ENCODE data around the gene FRZB. TPM values are rescaled to one million over a fixed set of nuclear protein-coding genes. Genes with fewer than 3 reads are reported as not detected.
A peak's percentile ranks its signal among the peaks of the same experiment; 100 is the strongest.

The FRZB gene
- total RNA-seq, 1 experiment from 2014 or later = not detected

DNA sequence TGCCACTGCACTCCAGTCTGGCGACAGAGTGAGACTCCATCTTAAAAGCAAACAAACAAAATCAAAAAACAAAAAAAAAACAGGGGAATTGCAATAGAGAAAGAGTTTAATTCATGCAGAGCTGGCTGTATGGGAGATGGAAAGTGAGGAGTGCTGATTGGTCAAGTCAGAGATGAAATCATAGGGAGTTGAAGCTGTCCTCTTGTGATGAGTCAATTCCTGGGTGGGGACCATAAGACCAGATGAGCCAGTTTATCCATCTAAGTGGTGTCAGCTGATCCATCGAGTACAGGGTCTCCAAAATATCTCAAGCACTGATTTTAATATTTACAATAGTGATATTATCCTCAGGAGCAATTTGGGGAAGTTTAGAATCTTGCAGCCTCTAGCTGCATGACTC, 45.3 kb downstream of the FRZB start:
- peak; percentile 2 for DNase-seq (ENCODE audit: low read depth, low spot score)

DNA sequence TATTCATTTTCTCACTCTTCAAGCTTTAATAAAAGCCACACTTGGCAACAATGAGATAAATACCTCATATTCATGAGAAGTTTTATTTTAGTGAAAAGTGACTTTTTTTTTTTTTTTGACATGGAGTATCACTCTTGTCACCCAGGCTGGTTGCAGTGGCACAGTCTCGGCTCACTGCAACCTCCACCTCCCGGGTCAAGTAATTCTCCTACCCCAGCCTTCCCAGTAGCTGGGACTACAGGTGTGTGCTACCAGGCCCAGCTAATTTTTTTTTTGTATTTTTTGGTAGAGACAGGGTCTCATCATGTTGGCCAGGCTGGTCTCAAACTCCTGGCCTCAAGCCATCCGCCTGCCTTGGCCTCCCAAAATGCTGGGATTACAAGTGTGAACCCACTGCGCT, 47.0 kb downstream of the FRZB start:
- in situ Hi-C loops (cut with HindIII; ENCODE audit: low pct_unique_long_range_greater_than_20kb, low sequenced_read_pairs) = no loop called here

More for the DNA sequence above, 45.3 kb downstream of the FRZB start:
- in situ Hi-C loops (cut with HindIII; ENCODE audit: low pct_unique_long_range_greater_than_20kb, low sequenced_read_pairs) = no loop called here

DNA sequence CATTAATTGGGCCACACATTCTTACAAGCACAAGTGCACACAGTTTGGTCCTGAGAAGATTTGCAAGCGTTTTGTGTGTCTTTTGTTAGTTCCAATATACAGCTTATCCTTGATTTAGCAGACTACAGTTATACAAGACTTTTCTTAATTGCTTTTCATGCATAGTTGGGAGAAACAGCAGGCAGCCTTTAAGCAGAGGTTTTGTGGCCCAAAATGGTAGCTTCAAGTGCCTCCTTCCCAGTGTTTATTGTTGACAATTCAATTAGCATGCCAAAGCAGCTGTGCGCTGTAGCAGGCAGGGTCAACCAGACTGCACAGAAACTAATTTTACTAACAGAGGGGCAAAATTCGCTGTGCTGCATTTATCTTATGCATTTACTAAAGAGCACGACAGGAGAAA, 47.5 kb downstream of the FRZB start:
- in situ Hi-C loops (cut with HindIII; ENCODE audit: low pct_unique_long_range_greater_than_20kb, low sequenced_read_pairs) = no loop called here
- no peak for DNase-seq (ENCODE audit: low read depth, low spot score)

More for the DNA sequence above, 47.0 kb downstream of the FRZB start:
- DNase-seq (ENCODE audit: low read depth, low spot score) = no peak

DNA sequence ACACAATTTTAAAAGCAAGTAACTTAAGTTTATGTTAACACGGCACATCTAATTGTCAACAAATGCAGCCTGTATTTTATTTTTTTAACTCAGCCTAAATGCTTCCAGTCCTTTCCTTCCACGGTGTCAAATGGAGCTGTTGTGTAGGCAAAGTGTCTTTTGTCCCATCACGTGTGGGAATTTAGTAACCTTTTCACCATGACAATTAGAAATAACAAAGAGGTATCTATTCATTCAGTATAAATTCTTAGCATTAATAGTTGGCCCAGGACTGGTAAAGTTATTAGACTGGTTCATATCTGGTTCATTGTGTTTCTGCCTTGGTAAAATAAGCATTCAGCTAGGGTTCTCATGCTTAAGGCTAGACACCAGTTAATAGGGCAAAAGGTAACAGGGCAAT, 47.9 kb downstream of the FRZB start:
- in situ Hi-C loops (cut with HindIII; ENCODE audit: low pct_unique_long_range_greater_than_20kb, low sequenced_read_pairs) = no loop called here
- peak; percentile 24 for DNase-seq (ENCODE audit: low read depth, low spot score)

DNA sequence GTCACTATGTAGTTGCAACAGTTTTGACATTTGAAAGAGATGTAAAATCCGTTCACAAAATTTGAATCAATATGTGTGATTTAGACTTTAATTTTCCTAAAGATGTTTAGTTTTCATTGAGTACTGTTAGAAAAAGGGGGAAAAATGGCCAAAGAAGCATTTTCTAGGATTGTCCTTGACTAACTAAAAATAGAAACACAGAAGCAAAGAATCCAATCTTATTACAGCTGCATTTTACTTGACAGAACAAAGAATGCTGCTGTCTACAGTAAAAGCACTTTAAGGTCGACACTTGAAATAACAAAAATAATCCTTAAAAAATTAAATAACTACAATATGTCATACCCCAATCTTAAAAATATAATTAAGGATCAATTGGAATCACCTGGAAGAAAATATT, 48.9 kb downstream of the FRZB start:
- in situ Hi-C loops (cut with HindIII; ENCODE audit: low pct_unique_long_range_greater_than_20kb, low sequenced_read_pairs) = no loop called here
- no peak for DNase-seq (ENCODE audit: low read depth, low spot score)

DNA sequence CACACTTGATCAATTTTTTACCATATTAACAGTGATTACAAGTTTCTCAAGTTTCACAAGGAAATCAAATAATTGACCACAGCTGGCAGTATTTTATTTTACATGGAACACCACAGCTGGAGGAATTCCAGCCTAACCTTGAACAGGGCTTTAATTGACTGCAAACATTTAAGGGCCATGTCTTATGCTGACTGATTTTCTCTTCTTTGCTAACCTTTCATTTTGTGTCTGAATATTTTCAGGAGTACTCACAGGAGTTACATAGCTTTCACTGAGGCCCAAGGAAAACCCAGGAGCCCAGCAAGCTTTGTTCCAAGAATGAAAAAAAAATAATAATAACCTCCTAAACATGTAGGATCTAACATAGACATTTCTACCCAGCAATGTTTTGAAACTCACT, 49.6 kb downstream of the FRZB start:
- in situ Hi-C loops (cut with HindIII; ENCODE audit: low pct_unique_long_range_greater_than_20kb, low sequenced_read_pairs) = no loop called here
- DNase-seq (ENCODE audit: low read depth, low spot score) = no peak

DNA sequence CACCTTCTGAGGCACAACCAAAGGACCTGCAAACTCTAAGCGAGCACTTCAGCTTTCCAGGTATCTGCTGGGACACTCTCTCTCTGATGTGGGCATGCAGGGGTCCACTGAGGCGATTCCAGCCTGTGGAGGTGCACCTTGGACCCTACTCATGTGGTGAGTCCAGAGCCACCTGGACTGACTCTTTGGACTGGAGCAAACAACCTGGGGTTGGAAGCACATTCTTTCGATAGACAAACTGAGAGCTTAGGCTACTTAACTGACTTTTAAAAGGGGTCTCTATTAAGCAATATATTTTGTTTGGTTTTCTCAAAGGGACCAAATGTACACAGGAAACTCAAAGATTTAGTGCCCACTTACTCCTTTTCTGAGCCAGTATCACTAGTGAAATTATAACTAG, 51.6 kb downstream of the FRZB start:
- in situ Hi-C loops (cut with HindIII; ENCODE audit: low pct_unique_long_range_greater_than_20kb, low sequenced_read_pairs) = no loop called here
- DNase-seq (ENCODE audit: low read depth, low spot score) = no peak

DNA sequence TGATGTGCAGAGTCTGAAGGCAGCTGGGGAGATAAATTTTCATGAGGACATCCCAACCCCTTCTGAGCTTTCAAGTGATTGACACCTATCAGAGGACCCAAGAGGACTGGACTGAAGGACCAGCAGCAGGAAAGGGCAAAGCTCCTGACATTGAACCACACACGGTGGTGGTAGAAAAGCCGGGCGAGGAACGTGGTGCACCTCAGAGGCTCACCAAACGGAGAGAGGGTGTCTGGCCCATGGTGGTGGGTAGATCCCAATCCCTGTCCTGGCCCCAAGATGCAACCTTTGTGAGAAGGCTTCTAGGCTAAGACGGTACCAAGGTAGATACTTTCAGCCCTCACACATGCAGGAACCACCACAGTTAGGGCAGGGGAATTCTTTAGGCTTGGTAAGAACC, 52.1 kb downstream of the FRZB start:
- no peak for DNase-seq (ENCODE audit: low read depth, low spot score)
- in situ Hi-C loops (cut with HindIII; ENCODE audit: low pct_unique_long_range_greater_than_20kb, low sequenced_read_pairs) = no loop called here

DNA sequence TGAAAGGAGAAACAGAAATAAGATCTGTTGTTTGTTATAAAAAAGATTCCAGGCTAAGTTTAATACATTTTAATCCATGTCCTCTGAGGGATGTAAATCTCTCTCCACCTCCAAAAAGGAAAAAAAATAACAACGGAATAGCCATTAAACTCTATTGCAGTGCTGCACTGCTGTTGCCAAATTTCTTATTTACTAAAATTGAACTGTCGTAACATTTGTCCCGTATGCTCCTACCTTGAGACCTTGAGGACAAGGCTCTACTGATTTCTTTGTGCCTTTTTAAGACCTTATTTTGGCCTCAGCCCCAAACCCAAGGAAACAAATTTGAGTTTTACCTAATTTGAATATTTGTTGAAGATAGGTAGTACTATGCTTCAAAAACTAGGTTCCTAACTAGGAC, 56.4 kb downstream of the FRZB start:
- DNase-seq (ENCODE audit: low read depth, low spot score) = no peak
- in situ Hi-C loops (cut with HindIII; ENCODE audit: low pct_unique_long_range_greater_than_20kb, low sequenced_read_pairs) = no loop called here

DNA sequence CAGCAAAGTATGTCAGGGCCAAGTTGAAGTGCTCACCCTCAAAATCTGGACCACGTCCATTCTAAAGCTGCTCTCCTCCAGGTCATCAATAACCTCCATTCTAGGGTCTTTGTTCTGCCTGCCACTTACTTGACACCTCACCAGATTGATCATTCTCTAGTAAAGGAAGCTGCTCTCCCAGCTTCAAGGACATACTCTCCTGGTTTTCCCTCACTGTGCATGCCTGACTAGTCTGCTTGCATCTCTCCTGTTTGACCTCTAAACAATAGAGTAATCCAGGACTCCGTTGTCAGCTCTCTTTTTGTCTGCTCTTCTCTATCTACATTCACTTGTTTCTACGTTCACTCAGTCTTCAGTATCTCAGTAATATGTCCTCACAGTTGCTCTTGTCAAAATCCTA, 59.1 kb downstream of the FRZB start:
- DNase-seq (ENCODE audit: low read depth, low spot score) = no peak
- in situ Hi-C loops (cut with HindIII; ENCODE audit: low pct_unique_long_range_greater_than_20kb, low sequenced_read_pairs) = no loop called here

DNA sequence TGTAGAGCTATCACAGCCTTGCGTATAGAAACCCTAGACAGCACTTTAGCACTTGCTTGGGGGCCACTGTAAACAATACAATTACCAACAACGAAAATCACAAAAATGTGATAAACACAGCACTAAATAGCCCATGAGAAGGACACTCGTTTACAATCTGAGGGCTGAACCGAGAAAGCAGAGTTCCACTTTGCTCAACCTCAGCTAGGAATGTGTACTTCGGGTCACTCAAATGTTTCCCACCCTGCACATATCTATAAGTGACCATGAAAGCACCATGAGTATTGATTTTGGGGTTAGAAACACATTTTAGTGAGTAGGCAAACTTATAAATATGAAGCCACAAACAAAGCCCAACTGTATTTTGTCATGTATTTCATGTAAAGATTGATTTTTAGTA, 62.3 kb downstream of the FRZB start:
- no peak for DNase-seq (ENCODE audit: low read depth, low spot score)
- in situ Hi-C loops (cut with HindIII; ENCODE audit: low pct_unique_long_range_greater_than_20kb, low sequenced_read_pairs) = no loop called here

DNA sequence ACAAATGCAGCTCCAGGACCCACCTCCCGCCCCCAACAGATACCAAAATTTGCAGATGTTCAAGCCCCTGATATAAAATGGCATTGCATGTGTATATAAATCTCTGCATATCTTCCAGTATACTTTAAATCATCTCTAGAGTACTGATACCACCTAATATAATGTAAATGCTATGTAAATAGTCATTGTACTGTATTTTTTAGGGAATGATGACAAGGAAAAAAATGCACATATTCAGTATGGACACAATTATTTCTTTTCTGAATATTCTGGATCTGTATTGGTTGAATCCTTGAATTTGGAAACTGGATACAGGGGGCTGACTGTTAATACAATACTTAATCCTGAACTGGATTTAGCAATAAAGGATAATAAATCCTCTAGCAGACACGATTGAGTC, 67.7 kb downstream of the FRZB start:
- no peak for DNase-seq (ENCODE audit: low read depth, low spot score)
- in situ Hi-C loops (cut with HindIII; ENCODE audit: low pct_unique_long_range_greater_than_20kb, low sequenced_read_pairs) = no loop called here

DNA sequence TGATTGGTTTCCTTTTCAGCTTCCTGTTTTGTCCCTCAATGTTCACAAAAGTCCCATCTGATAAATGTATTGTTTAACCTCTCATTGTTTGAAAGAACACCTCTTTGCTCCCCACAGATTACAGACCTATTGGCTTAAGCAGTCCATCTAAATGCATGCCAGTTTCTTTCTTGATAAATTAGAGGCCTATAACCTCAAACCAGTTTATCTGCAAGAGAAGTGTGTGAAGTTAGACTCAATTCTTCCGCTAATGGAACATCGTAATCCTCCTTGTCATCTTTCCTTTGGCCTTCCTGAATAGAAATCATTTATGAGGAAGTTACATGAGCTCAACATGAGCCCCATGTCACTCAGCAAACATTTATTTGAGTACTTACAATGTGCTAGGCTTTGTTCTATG, 74.0 kb downstream of the FRZB start:
- in situ Hi-C loops (cut with HindIII; ENCODE audit: low pct_unique_long_range_greater_than_20kb, low sequenced_read_pairs) = no loop called here
- no peak for DNase-seq (ENCODE audit: low read depth, low spot score)

DNA sequence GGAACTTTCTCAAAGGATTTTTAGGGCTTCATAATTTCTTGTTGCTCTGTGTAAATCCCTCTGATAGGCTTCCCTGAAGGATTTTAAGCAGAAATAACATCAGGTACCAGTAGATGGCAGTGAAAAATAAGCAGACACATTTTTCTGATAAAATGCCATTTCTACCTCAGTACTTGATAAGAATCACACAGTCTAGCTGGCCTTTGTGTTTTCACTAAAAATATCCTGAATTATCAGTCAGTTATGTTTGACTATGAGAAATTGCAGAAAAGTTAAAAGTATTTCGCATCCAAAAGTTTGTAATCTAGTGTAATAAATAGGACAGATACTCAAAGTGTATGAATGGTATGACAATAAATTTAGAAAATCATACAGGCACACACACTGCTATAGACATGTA, 81.7 kb downstream of the FRZB start:
- DNase-seq (ENCODE audit: low read depth, low spot score) = peak; percentile 67
- in situ Hi-C loops (cut with HindIII; ENCODE audit: low pct_unique_long_range_greater_than_20kb, low sequenced_read_pairs) = no loop called here

DNA sequence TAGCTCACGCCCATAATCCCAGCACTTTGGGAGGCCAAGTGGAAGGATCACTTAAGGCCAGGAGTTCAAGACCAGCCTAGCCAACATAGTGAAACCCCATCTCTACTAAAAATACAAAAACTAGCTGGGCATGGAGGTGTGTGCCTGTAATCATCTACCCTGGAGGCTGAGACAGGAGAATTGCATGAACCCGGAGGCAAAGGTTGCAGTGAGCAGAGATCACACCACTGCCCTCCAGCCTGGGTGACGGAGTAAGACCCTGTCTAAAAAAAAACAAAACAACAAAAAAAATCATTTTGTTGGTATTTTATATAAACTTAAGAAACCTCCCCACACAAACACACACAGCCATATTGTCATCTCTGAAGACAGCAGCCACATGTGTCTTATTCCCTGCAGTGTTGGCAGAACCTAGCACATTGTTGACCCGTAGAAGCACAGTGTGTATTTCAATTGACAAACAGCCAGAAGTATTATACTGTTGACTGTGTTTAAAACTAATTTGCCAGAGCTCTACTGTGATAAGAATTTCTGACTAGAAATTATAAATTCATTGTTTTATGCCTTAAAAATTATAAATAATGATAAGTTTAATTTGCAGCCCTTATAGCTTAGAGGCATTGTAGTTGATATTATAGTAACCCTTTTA, 82.3 kb downstream of the FRZB start:
- in situ Hi-C loops (cut with HindIII; ENCODE audit: low pct_unique_long_range_greater_than_20kb, low sequenced_read_pairs) = no loop called here

More for the DNA sequence above, 82.3 kb downstream of the FRZB start:
- no peak for DNase-seq (ENCODE audit: low read depth, low spot score)

Small RNAs within 50 kb of the gene (small RNA-seq; reads per million reads assigned to genes)
- gene RF00019 = 0 reads per million in 2 experiments
- gene RNU6-1122P = 0 reads per million in 2 experiments

Other genes starting within 250 kb of the FRZB start
- gene DNAJC10, start 150.4 kb downstream of the FRZB start, total RNA-seq (2014; rRNA removed; shearing (Covaris generic)) = 104 and 108 TPM in 2 replicates
- gene NCKAP1, start 171.8 kb upstream of the FRZB start, total RNA-seq (2014; rRNA removed; shearing (Covaris generic)) = 124 and 125 TPM in 2 replicates
- gene DUSP19, start 212.1 kb upstream of the FRZB start, total RNA-seq (2014; rRNA removed; shearing (Covaris generic)) = 7.5 and 8.1 TPM in 2 replicates